ENCODE data around the gene FGFR2. TPM values are rescaled to one million over a fixed set of nuclear protein-coding genes. Genes with fewer than 3 reads are reported as not detected.

FGFR2 gene
- total and polyA plus RNA-seq, 4 donors, result 0.67 to 13.1 (median 5.2) TPM

GRCh38 chr10:121583258-121583657, 15.0 kb downstream of the FGFR2 start:
- H3K9me3 ChIP-seq (ENCODE audit: control insufficient read depth, low read length), result no peaks in the 10 kb centered on the region
- no peak overlapping the region for H3K4me3 ChIP-seq (ENCODE audit: low read length in 2 of 2)
- intact Hi-C loops (cut with DNase I), result no loop called here
- ATAC-seq (ENCODE audit: low FRiP score) (no peak), DNase-seq (no peak)
- H3K36me3 ChIP-seq (ENCODE audit: control insufficient read depth in 1 of 2, insufficient read depth in 2 of 2, low read length in 1 of 2), result no peaks in the 10 kb centered on the region
- 91 to 94% methylated on average over 6 of the region's 6 CpGs for WGBS, 2 donors
- H3K27ac ChIP-seq (ENCODE audit: low read depth in 1 of 2, low read length in 2 of 2), result no peak overlapping the region
- no peaks in the 10 kb centered on the region for H3K27me3 ChIP-seq (ENCODE audit: control insufficient read depth in 1 of 2, insufficient read depth in 2 of 2, low read length in 1 of 2)
- H3K4me1 ChIP-seq (ENCODE audit: control insufficient read depth in 1 of 2, insufficient read depth in 2 of 2, low read length in 2 of 2), result no peaks in the 10 kb centered on the region

GRCh38 chr10:121580276-121581116, 17.7 kb downstream of the FGFR2 start:
- H3K9me3 ChIP-seq (ENCODE audit: control insufficient read depth, low read length), result no peaks in the 10 kb centered on the region
- H3K4me3 ChIP-seq (ENCODE audit: low read length in 2 of 2), result no peak overlapping the region
- intact Hi-C loops (cut with DNase I), result no loop called here
- no peaks in the 10 kb centered on the region for H3K36me3 ChIP-seq (ENCODE audit: control insufficient read depth in 1 of 2, insufficient read depth in 2 of 2, low read length in 1 of 2)
- 92 to 95% methylated on average over 22 of the region's 22 CpGs for WGBS, 2 donors
- no peak for DNase-seq
- H3K27ac ChIP-seq (ENCODE audit: low read depth in 1 of 2, low read length in 2 of 2), result no peak overlapping the region
- ATAC-seq (ENCODE audit: low FRiP score), result no peak
- no peaks in the 10 kb centered on the region for H3K27me3 ChIP-seq (ENCODE audit: control insufficient read depth in 1 of 2, insufficient read depth in 2 of 2, low read length in 1 of 2)
- H3K4me1 ChIP-seq (ENCODE audit: control insufficient read depth in 1 of 2, insufficient read depth in 2 of 2, low read length in 2 of 2), result no peaks in the 10 kb centered on the region

GRCh38 chr10:121579656-121580055, 18.6 kb downstream of the FGFR2 start:
- H3K27me3 ChIP-seq (ENCODE audit: control insufficient read depth in 1 of 2, insufficient read depth in 2 of 2, low read length in 1 of 2), result no peaks in the 10 kb centered on the region
- no peaks in the 10 kb centered on the region for H3K4me1 ChIP-seq (ENCODE audit: control insufficient read depth in 1 of 2, insufficient read depth in 2 of 2, low read length in 2 of 2)
- H3K9me3 ChIP-seq (ENCODE audit: control insufficient read depth, low read length), result no peaks in the 10 kb centered on the region
- DNase-seq (no peak), ATAC-seq (ENCODE audit: low FRiP score) (no peak)
- no peak overlapping the region for H3K27ac ChIP-seq (ENCODE audit: low read depth in 1 of 2, low read length in 2 of 2)
- no peaks in the 10 kb centered on the region for H3K36me3 ChIP-seq (ENCODE audit: control insufficient read depth in 1 of 2, insufficient read depth in 2 of 2, low read length in 1 of 2)
- intact Hi-C loops (cut with DNase I), result no loop called here
- H3K4me3 ChIP-seq (ENCODE audit: low read length in 2 of 2), result no peak overlapping the region
- WGBS, 2 donors, result 95 to 96% methylated on average over 8 of the region's 8 CpGs

GRCh38 chr10:121578965-121579364, 19.3 kb downstream of the FGFR2 start:
- no peaks in the 10 kb centered on the region for H3K4me1 ChIP-seq (ENCODE audit: control insufficient read depth in 1 of 2, insufficient read depth in 2 of 2, low read length in 2 of 2)
- no peaks in the 10 kb centered on the region for H3K27me3 ChIP-seq (ENCODE audit: control insufficient read depth in 1 of 2, insufficient read depth in 2 of 2, low read length in 1 of 2)
- DNase-seq, result no peak
- intact Hi-C loops (cut with DNase I), result no loop called here
- no peak overlapping the region for H3K27ac ChIP-seq (ENCODE audit: low read depth in 1 of 2, low read length in 2 of 2)
- 95% methylated on average over 8 of the region's 8 CpGs for WGBS, 2 donors
- H3K9me3 ChIP-seq (ENCODE audit: control insufficient read depth, low read length), result no peaks in the 10 kb centered on the region
- H3K36me3 ChIP-seq (ENCODE audit: control insufficient read depth in 1 of 2, insufficient read depth in 2 of 2, low read length in 1 of 2), result no peaks in the 10 kb centered on the region
- no peak for ATAC-seq (ENCODE audit: low FRiP score)
- no peak overlapping the region for H3K4me3 ChIP-seq (ENCODE audit: low read length in 2 of 2)

GRCh38 chr10:121578298-121578697, 19.9 kb downstream of the FGFR2 start:
- Histone ChIP-seq H3K4me3 (ENCODE audit: low read length in 2 of 2) (no peak overlapping the region), H3K4me1 (ENCODE audit: control insufficient read depth in 1 of 2, insufficient read depth in 2 of 2, low read length in 2 of 2) (no peaks in the 10 kb centered on the region), H3K27ac (ENCODE audit: low read depth in 1 of 2, low read length in 2 of 2) (no peak overlapping the region), H3K27me3 (ENCODE audit: control insufficient read depth in 1 of 2, insufficient read depth in 2 of 2, low read length in 1 of 2) (no peaks in the 10 kb centered on the region), H3K9me3 (ENCODE audit: control insufficient read depth, low read length) (no peaks in the 10 kb centered on the region), H3K36me3 (ENCODE audit: control insufficient read depth in 1 of 2, insufficient read depth in 2 of 2, low read length in 1 of 2) (no peaks in the 10 kb centered on the region)
- WGBS, 2 donors, result 90 to 92% methylated on average over 9 of the region's 9 CpGs
- DNase-seq (no peak), ATAC-seq (ENCODE audit: low FRiP score) (no peak)
- intact Hi-C loops (cut with DNase I), result no loop called here

- no peak for DNase-seq
- no peaks in the 10 kb centered on the region for H3K9me3 ChIP-seq (ENCODE audit: control insufficient read depth, low read length)
- no peak overlapping the region for H3K4me3 ChIP-seq (ENCODE audit: low read length in 2 of 2)
- H3K36me3 ChIP-seq (ENCODE audit: control insufficient read depth in 1 of 2, insufficient read depth in 2 of 2, low read length in 1 of 2), result no peaks in the 10 kb centered on the region
- H3K27me3 ChIP-seq (ENCODE audit: control insufficient read depth in 1 of 2, insufficient read depth in 2 of 2, low read length in 1 of 2), result no peaks in the 10 kb centered on the region
- H3K27ac ChIP-seq (ENCODE audit: low read depth in 1 of 2, low read length in 2 of 2), result no peak overlapping the region
- no peaks in the 10 kb centered on the region for H3K4me1 ChIP-seq (ENCODE audit: control insufficient read depth in 1 of 2, insufficient read depth in 2 of 2, low read length in 2 of 2)
- intact Hi-C loops (cut with DNase I), result no loop called here
- WGBS, 2 donors, result 75 to 81% methylated on average over 8 of the region's 8 CpGs
- ATAC-seq (ENCODE audit: low FRiP score), result no peak
These were observed 20.7 kb downstream of the FGFR2 start for GRCh38 chr10:121577568-121577967.

- WGBS, 2 donors, result 92 to 97% methylated on average over 10 of the region's 10 CpGs
- no peaks in the 10 kb centered on the region for H3K4me1 ChIP-seq (ENCODE audit: control insufficient read depth in 1 of 2, insufficient read depth in 2 of 2, low read length in 2 of 2)
- no peak overlapping the region for H3K27ac ChIP-seq (ENCODE audit: low read depth in 1 of 2, low read length in 2 of 2)
- H3K36me3 ChIP-seq (ENCODE audit: control insufficient read depth in 1 of 2, insufficient read depth in 2 of 2, low read length in 1 of 2), result no peaks in the 10 kb centered on the region
- ATAC-seq (ENCODE audit: low FRiP score), result no peak
- intact Hi-C loops (cut with DNase I), result no loop called here
- H3K4me3 ChIP-seq (ENCODE audit: low read length in 2 of 2), result no peak overlapping the region
- H3K9me3 ChIP-seq (ENCODE audit: control insufficient read depth, low read length), result no peaks in the 10 kb centered on the region
- DNase-seq, result no peak
- H3K27me3 ChIP-seq (ENCODE audit: control insufficient read depth in 1 of 2, insufficient read depth in 2 of 2, low read length in 1 of 2), result no peaks in the 10 kb centered on the region
These were observed 22.1 kb downstream of the FGFR2 start for GRCh38 chr10:121576139-121576538.

- DNase-seq (no peak), ATAC-seq (ENCODE audit: low FRiP score) (no peak)
- no peak overlapping the region for H3K4me3 ChIP-seq (ENCODE audit: low read length in 2 of 2)
- 92 to 95% methylated on average over 14 of the region's 14 CpGs for WGBS, 2 donors
- intact Hi-C loops (cut with DNase I), result no loop called here
- no peaks in the 10 kb centered on the region for H3K4me1 ChIP-seq (ENCODE audit: control insufficient read depth in 1 of 2, insufficient read depth in 2 of 2, low read length in 2 of 2)
- H3K9me3 ChIP-seq (ENCODE audit: control insufficient read depth, low read length), result no peaks in the 10 kb centered on the region
- H3K36me3 ChIP-seq (ENCODE audit: control insufficient read depth in 1 of 2, insufficient read depth in 2 of 2, low read length in 1 of 2), result no peaks in the 10 kb centered on the region
- no peaks in the 10 kb centered on the region for H3K27me3 ChIP-seq (ENCODE audit: control insufficient read depth in 1 of 2, insufficient read depth in 2 of 2, low read length in 1 of 2)
- no peak overlapping the region for H3K27ac ChIP-seq (ENCODE audit: low read depth in 1 of 2, low read length in 2 of 2)
These were observed 23.6 kb downstream of the FGFR2 start for GRCh38 chr10:121574519-121575166.

- Histone ChIP-seq H3K4me3 (ENCODE audit: low read length in 2 of 2) (no peak overlapping the region), H3K9me3 (ENCODE audit: control insufficient read depth, low read length) (no peaks in the 10 kb centered on the region), H3K27me3 (ENCODE audit: control insufficient read depth in 1 of 2, insufficient read depth in 2 of 2, low read length in 1 of 2) (no peaks in the 10 kb centered on the region), H3K4me1 (ENCODE audit: control insufficient read depth in 1 of 2, insufficient read depth in 2 of 2, low read length in 2 of 2) (no peaks in the 10 kb centered on the region), H3K36me3 (ENCODE audit: control insufficient read depth in 1 of 2, insufficient read depth in 2 of 2, low read length in 1 of 2) (no peaks in the 10 kb centered on the region), H3K27ac (ENCODE audit: low read depth in 1 of 2, low read length in 2 of 2) (no peak overlapping the region)
- WGBS, 2 donors, result 83 to 90% methylated on average over 8 of the region's 8 CpGs
- DNase-seq (no peak), ATAC-seq (ENCODE audit: low FRiP score) (no peak)
- intact Hi-C loops (cut with DNase I), result no loop called here
These were observed 24.7 kb downstream of the FGFR2 start for GRCh38 chr10:121573538-121573941.
